PC-3 (cell line): ENCODE data around the gene FBXL7. TPM values are rescaled to one million over a fixed set of nuclear protein-coding genes. Genes with fewer than 3 reads are reported as not detected.

ENCODE experiments used
- ATAC-seq: fragments of 200-7000 bp; cut with Tn5 transposase; 2 replicates; pipeline ENCODE4 v1.9.1; 2020; ENCODE audit warnings: mild to moderate bottlenecking, moderate library complexity
- BruUV-seq: library from RNA; stranded (reverse); fragments of 400-500 nt; replicated peaks from 2 replicates; lab custom pipeline; 2021; lab: Mats Ljungman, UMichigan
- CTCF ChIA-PET: fragments of 300-600 bp; sonication (Branson Sonifier 250); formaldehyde crosslinking; loops from one replicate; lab custom pipeline; 2022; ENCODE audit warnings: antibody characterized with exemption; lab: Charles Lee
- POLR2A ChIA-PET: fragments of 300-600 bp; sonication (Branson Sonifier 250); formaldehyde crosslinking; loops from one replicate; lab custom pipeline; 2022; ENCODE audit warnings: antibody characterized with exemption; ENCODE audit not compliant: unreplicated experiment; lab: Charles Lee
- DNase-seq: peaks from one replicate; pipeline ENCODE4 v3.0.0-alpha.2; 2015
- H2AFZ ChIP-seq: fragments of 300-600 bp; sonication (generic); 2 replicates; pipeline ENCODE4 v1.6.0; 2016; ENCODE audit warnings: antibody characterized with exemption, low read length
- H3F3A ChIP-seq: fragments of 300-600 bp; sonication (generic); one replicate; pipeline ENCODE4 v1.6.0; 2017; ENCODE audit warnings: antibody characterized with exemption, low read length, control low read depth, mild to moderate bottlenecking; ENCODE audit not compliant: unreplicated experiment
- H3K27ac ChIP-seq: fragments of 300-600 bp; sonication (generic); 2 replicates; pipeline ENCODE4 v1.5.1; 2016; ENCODE audit warnings: mild to moderate bottlenecking, low read length
- H3K27me3 ChIP-seq: fragments of 300-600 bp; sonication (generic); 2 replicates; pipeline ENCODE4 v1.6.1; 2016; ENCODE audit warnings: low read length, mixed read lengths
- H3K36me3 ChIP-seq: fragments of 300-600 bp; sonication (generic); 2 replicates; pipeline ENCODE4 v1.6.1; 2016; ENCODE audit warnings: low read depth, mixed run types, low read length, mixed read lengths
- H3K4me1 ChIP-seq: fragments of 300-600 bp; sonication (generic); 2 replicates; pipeline ENCODE4 v1.5.1; 2016; ENCODE audit warnings: low read length; ENCODE audit not compliant: insufficient read depth
- H3K4me2 ChIP-seq: fragments of 300-600 bp; sonication (generic); 2 replicates; pipeline ENCODE4 v1.6.0; 2016; ENCODE audit warnings: low read length
- H3K4me3 ChIP-seq: fragments of 300-600 bp; sonication (generic); 2 replicates; pipeline ENCODE4 v1.5.1; 2016; ENCODE audit warnings: mild to moderate bottlenecking, low read length, mixed read lengths
- H3K79me2 ChIP-seq: fragments of 300-600 bp; sonication (generic); 2 replicates; pipeline ENCODE4 v1.6.1; 2017; ENCODE audit warnings: low read length, mixed read lengths
- H3K9ac ChIP-seq: fragments of 300-600 bp; sonication (generic); 2 replicates; pipeline ENCODE4 v1.6.0; 2016; ENCODE audit warnings: mild to moderate bottlenecking, low read length
- H3K9me2 ChIP-seq: fragments of 300-600 bp; sonication (generic); replicated peaks from 2 replicates; pipeline ENCODE4 v1.6.1; 2016; ENCODE audit warnings: mixed run types, low read length, mixed read lengths
- H3K9me3 ChIP-seq: fragments of 300-600 bp; sonication (generic); 2 replicates; pipeline ENCODE4 v1.6.1; 2016; ENCODE audit warnings: low read length, mixed read lengths
- H4K20me1 ChIP-seq: fragments of 300-600 bp; sonication (generic); 2 replicates; pipeline ENCODE4 v1.6.1; 2016; ENCODE audit warnings: low read length, mixed read lengths
- EZH2 ChIP-seq: fragments of 300-600 bp; sonication (generic); IDR thresholded peaks from one replicate; pipeline ENCODE4 v1.6.1; 2017; ENCODE audit warnings: antibody characterized with exemption, mild to moderate bottlenecking, low read length; ENCODE audit not compliant: unreplicated experiment
- EZH2phosphoT487 ChIP-seq: fragments of 300-600 bp; sonication (generic); IDR thresholded peaks from 2 replicates; pipeline ENCODE4 v1.6.1; 2018; ENCODE audit warnings: mild to moderate bottlenecking, antibody characterized with exemption, low read length, borderline replicate concordance
- intact Hi-C: fragments of 100-400 bp; cut with micrococcal nuclease; formaldehyde crosslinking; loops from 2 replicates; pipeline ENCODE4 v1.9.0; 2023
- total RNA-seq: library from RNA; depleted of rRNA; stranded (reverse); fragments of >200 nt; gene quantifications from 2 replicates; pipeline ENCODE4 v1.2.3, GENCODE V29; 2014
- TF ChIP-seq, protein P1 (sequence below): fragments of 300-600 bp; sonication (generic); conservative IDR thresholded peaks from 2 replicates; pipeline ENCODE4 v1.5.1; 2017; ENCODE audit warnings: antibody characterized with exemption, low read depth, mild to moderate bottlenecking, low read length

FBXL7 gene
- total RNA-seq, 1 experiment from 2014 or later = 0.18 TPM

DNA sequence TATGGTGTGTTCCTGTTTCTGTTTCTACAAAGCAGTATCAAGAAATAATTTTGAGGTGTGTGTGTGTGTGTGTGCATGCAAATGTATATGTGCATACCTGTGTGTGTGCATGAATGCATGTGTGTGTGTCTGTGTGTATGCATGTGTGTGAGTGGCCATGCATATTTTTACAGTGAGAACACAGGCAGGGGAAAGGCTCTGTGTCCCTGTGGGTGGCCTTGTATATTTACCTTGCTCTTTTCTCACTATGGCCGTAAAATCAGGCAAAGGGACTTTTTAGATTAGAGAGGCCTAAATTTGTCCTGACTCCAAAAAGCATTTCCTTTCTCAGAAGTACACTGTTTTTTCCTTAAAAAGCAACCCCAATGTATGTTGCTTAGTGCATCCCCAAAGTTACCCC is 386.2 kb downstream of the FBXL7 start:
- H3K4me2 ChIP-seq = no peak overlapping the region
- ATAC-seq = no peak

DNA sequence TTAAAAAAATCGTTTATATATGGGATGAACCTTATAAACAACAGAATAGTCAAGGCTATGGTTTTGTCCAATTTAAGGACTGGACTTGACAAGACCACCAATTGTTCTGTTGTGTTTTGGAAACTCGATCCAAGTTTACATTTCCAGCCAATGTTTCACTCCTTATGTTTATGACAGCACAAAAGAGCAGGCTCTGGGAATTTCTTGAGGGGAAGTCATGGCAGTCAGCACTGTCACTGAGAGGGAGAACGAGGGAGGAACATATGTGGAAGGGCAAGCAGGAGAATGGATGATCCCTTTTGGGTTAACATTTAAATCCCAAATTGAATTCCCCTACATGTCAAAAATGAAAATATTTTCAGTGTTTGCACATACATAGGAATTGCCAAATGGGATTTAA is 387.1 kb downstream of the FBXL7 start:
- no peak overlapping the region for H2AFZ ChIP-seq
- no TSS peak for BruUV-seq
- H3F3A ChIP-seq = no peaks in the 10 kb centered on the region
- no peak overlapping the region for H3K9ac ChIP-seq
- intact Hi-C loops = loop anchor here (2.0 kb wide), 1 partner anchor 38 kb away; no protein-coding TSS in a partner anchor
- H3K4me3 ChIP-seq = no peak overlapping the region
- H3K27ac ChIP-seq = no peak overlapping the region
- CTCF ChIA-PET = no interaction called here
- ATAC-seq (no peak), DNase-seq (no peak)
- no peaks in the 10 kb centered on the region for H4K20me1 ChIP-seq
- POLR2A ChIA-PET = no interaction called here
- no peak for TF ChIP-seq EZH2phosphoT487
- no peak for TF ChIP-seq EZH2
- TF ChIP-seq, protein P1, sequence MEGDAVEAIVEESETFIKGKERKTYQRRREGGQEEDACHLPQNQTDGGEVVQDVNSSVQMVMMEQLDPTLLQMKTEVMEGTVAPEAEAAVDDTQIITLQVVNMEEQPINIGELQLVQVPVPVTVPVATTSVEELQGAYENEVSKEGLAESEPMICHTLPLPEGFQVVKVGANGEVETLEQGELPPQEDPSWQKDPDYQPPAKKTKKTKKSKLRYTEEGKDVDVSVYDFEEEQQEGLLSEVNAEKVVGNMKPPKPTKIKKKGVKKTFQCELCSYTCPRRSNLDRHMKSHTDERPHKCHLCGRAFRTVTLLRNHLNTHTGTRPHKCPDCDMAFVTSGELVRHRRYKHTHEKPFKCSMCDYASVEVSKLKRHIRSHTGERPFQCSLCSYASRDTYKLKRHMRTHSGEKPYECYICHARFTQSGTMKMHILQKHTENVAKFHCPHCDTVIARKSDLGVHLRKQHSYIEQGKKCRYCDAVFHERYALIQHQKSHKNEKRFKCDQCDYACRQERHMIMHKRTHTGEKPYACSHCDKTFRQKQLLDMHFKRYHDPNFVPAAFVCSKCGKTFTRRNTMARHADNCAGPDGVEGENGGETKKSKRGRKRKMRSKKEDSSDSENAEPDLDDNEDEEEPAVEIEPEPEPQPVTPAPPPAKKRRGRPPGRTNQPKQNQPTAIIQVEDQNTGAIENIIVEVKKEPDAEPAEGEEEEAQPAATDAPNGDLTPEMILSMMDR = no peak
- H3K4me2 ChIP-seq = no peak overlapping the region
- H3K27me3 ChIP-seq = no peaks in the 10 kb centered on the region
- H3K4me1 ChIP-seq = no peaks in the 10 kb centered on the region
- no peaks in the 10 kb centered on the region for H3K36me3 ChIP-seq
- no peaks in the 10 kb centered on the region for H3K79me2 ChIP-seq
- H3K9me2 ChIP-seq = no peaks in the 10 kb centered on the region
- peaks cover 8% of the 10 kb centered on the region for H3K9me3 ChIP-seq

More for the DNA sequence above, 386.2 kb downstream of the FBXL7 start:
- POLR2A ChIA-PET = no interaction called here
- Histone ChIP-seq H3K27ac (no peak overlapping the region), H2AFZ (no peak overlapping the region), H3K4me3 (no peak overlapping the region), H3K9ac (no peak overlapping the region), H3K27me3 (no peaks in the 10 kb centered on the region), H3K79me2 (no peaks in the 10 kb centered on the region), H4K20me1 (no peaks in the 10 kb centered on the region), H3K4me1 (no peaks in the 10 kb centered on the region), H3F3A (no peaks in the 10 kb centered on the region), H3K9me2 (no peaks in the 10 kb centered on the region), H3K9me3 (peaks cover 8% of the 10 kb centered on the region), H3K36me3 (no peaks in the 10 kb centered on the region)
- no TSS peak for BruUV-seq
- CTCF ChIA-PET = no interaction called here
- DNase-seq = no peak
- TF ChIP-seq EZH2phosphoT487 (no peak), EZH2 (no peak)
- TF ChIP-seq, protein P1 = no peak
- intact Hi-C loops = loop anchor here (2.0 kb wide), 1 partner anchor 39 kb away; no protein-coding TSS in a partner anchor

DNA sequence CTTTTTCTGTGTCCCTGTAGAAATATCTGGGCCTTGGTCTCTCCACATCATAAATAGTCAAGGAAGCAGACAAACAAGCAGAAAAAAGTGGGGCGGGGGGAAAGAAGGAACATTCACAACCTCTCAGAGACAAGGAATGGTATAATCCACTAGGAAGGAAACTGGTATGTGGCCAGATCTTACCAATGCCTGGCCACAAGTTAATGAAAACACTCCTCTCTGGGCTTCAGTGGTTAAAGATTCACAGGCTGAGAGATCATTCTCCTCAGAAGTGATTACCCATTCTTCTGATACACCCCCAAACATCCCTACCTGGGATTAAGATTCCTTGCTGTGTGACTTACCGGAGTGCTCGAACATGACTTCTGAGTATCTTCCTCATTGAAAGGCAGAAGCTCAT is 389.0 kb downstream of the FBXL7 start:
- no peak overlapping the region for H3K9ac ChIP-seq
- H4K20me1 ChIP-seq = no peaks in the 10 kb centered on the region
- no peaks in the 10 kb centered on the region for H3K9me2 ChIP-seq
- no peak overlapping the region for H3K27ac ChIP-seq
- no peaks in the 10 kb centered on the region for H3K36me3 ChIP-seq
- no peak overlapping the region for H3K4me3 ChIP-seq
- ChIA-PET POLR2A (no interaction called here), CTCF (no interaction called here)
- ATAC-seq (no peak), DNase-seq (no peak)
- H3K4me1 ChIP-seq = no peaks in the 10 kb centered on the region
- H3K79me2 ChIP-seq = no peaks in the 10 kb centered on the region
- H2AFZ ChIP-seq = no peak overlapping the region
- H3F3A ChIP-seq = no peaks in the 10 kb centered on the region
- no TSS peak for BruUV-seq
- intact Hi-C loops = no loop called here
- H3K9me3 ChIP-seq = peaks cover 6% of the 10 kb centered on the region
- no peak overlapping the region for H3K4me2 ChIP-seq
- TF ChIP-seq EZH2phosphoT487 = no peak
- TF ChIP-seq, protein P1 = no peak
- no peak for TF ChIP-seq EZH2
- H3K27me3 ChIP-seq = no peaks in the 10 kb centered on the region
